Measurements from ENCODE around the gene PSMB10.
"Not testable (repeated sequence)": the region's sequence is repeated elsewhere in the genome, so short reads cannot be mapped to it uniquely, and the experiment has no call there.

PSMB10 gene

DNA sequence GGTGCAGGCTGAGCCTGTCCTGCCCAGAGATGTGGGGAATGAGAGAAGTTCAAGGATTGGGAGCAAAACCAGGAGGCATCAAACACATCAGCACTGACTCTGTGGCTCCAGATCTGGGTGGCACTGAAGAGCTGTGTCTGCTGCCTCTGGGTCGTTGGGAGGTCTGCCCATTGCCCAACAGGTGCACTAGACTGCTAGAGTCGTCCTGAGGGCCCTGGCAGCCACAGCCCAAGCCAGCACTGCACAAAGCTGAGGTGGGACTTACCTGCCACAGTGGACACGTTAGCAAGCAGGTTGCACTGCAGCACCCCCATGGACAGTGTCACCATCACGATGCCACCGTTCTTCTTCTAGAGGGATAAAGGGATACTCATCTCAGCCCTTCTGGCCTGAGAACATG, 40.4 kb upstream of the PSMB10 start:
- H3K36me3 ChIP-seq (ENCODE audit: control insufficient read depth, insufficient read depth, low read length) = no peaks in the 10 kb centered on the region
- no peak overlapping the region for H3K4me2 ChIP-seq (ENCODE audit: low read length)
- no peak overlapping the region for H2AFZ ChIP-seq
- H3K4me1 ChIP-seq = no peaks in the 10 kb centered on the region
- H3K27me3 ChIP-seq (ENCODE audit: control insufficient read depth, insufficient read depth, low read length) = no peaks in the 10 kb centered on the region
- H3K9ac ChIP-seq = no peak overlapping the region
- H3K9me3 ChIP-seq (ENCODE audit: control insufficient read depth, low read length) = no peaks in the 10 kb centered on the region
- TF ChIP-seq, protein P1, sequence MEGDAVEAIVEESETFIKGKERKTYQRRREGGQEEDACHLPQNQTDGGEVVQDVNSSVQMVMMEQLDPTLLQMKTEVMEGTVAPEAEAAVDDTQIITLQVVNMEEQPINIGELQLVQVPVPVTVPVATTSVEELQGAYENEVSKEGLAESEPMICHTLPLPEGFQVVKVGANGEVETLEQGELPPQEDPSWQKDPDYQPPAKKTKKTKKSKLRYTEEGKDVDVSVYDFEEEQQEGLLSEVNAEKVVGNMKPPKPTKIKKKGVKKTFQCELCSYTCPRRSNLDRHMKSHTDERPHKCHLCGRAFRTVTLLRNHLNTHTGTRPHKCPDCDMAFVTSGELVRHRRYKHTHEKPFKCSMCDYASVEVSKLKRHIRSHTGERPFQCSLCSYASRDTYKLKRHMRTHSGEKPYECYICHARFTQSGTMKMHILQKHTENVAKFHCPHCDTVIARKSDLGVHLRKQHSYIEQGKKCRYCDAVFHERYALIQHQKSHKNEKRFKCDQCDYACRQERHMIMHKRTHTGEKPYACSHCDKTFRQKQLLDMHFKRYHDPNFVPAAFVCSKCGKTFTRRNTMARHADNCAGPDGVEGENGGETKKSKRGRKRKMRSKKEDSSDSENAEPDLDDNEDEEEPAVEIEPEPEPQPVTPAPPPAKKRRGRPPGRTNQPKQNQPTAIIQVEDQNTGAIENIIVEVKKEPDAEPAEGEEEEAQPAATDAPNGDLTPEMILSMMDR (IDR thresholded peaks at IDR 0.05) = no peak
- no peaks in the 10 kb centered on the region for H3K79me2 ChIP-seq
- H3K4me3 ChIP-seq (ENCODE audit: low read depth, low read length) = no peak overlapping the region
- H3K27ac ChIP-seq = no peak overlapping the region

DNA sequence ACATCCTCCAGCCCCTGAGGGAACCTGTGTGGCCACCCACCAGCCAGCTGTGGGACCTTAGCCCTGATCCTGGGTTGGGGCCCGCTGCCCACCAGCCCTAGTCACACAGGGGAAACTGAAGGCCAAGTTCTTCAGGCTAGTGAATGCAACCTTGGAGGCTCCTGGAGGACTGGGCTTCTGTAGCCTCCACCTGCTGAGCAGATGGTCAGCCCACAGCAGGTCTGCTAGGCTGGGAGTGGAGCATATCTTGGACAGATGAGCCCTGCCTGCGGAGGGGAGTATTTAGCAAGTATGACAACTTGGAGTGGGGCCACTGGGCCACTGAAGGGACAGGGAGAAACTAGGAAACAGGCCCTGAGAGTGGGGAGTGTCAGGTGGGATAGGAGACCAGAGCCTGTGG, 39.6 kb upstream of the PSMB10 start:
- no peaks in the 10 kb centered on the region for H3K27me3 ChIP-seq (ENCODE audit: control insufficient read depth, insufficient read depth, low read length)
- no peak overlapping the region for H3K27ac ChIP-seq
- H3K9me3 ChIP-seq (ENCODE audit: control insufficient read depth, low read length) = no peaks in the 10 kb centered on the region

DNA sequence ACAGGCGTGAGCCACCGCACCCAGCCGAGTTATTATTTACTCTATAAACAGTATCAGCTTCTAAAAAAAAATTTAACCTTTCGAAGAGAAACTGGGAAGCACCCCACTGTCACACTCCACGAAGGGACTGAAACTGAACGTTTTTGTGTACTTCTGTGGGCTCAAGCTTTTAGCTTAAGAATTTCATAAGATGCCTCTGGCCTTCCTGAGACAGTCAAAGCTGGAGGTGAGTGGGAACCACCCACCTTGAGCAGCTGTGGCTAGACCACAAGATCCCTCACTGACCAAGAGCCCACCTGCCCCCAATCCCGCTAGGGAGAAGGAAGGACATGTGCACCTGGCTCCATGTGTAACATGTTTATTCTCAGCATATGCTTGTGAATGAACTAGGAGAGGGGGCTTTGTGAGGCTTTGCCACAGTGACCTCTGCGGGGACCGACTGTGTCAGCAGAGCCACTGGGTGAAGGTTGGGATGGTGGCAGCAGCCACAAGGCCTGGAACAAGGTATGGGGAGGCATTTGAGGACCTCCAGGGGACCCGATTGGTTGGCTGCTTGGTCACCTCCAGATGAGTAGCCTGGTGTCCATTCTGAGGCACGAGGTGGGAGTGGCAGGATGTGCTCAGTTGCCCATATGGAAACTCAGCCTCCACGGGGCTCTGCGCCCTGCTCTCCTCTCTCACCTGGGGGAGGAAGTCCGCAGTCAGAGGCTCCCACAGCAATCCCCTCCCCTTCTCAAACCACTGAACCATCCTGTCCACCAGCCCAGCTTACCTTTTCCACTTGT, 38.9 kb upstream of the PSMB10 start:
- Histone ChIP-seq H3K27me3 (ENCODE audit: control insufficient read depth, insufficient read depth, low read length) (no peaks in the 10 kb centered on the region), H3K36me3 (ENCODE audit: control insufficient read depth, insufficient read depth, low read length) (no peaks in the 10 kb centered on the region), H3K9ac (no peak overlapping the region), H3K4me3 (ENCODE audit: low read depth, low read length) (no peak overlapping the region), H3K4me2 (ENCODE audit: low read length) (no peak overlapping the region), H3K27ac (no peak overlapping the region), H3K9me3 (ENCODE audit: control insufficient read depth, low read length) (no peaks in the 10 kb centered on the region), H3K4me1 (no peaks in the 10 kb centered on the region), H3K79me2 (no peaks in the 10 kb centered on the region), H2AFZ (no peak overlapping the region)
- TF ChIP-seq, protein P1 (IDR thresholded peaks at IDR 0.05) = no peak

More for the DNA sequence above, 39.6 kb upstream of the PSMB10 start:
- no peaks in the 10 kb centered on the region for H3K36me3 ChIP-seq (ENCODE audit: control insufficient read depth, insufficient read depth, low read length)
- TF ChIP-seq, protein P1 (IDR thresholded peaks at IDR 0.05) = no peak
- H3K9ac ChIP-seq = no peak overlapping the region
- no peak overlapping the region for H3K4me3 ChIP-seq (ENCODE audit: low read depth, low read length)
- H3K4me2 ChIP-seq (ENCODE audit: low read length) = no peak overlapping the region
- H3K79me2 ChIP-seq = no peaks in the 10 kb centered on the region
- H2AFZ ChIP-seq = no peak overlapping the region
- no peaks in the 10 kb centered on the region for H3K4me1 ChIP-seq

DNA sequence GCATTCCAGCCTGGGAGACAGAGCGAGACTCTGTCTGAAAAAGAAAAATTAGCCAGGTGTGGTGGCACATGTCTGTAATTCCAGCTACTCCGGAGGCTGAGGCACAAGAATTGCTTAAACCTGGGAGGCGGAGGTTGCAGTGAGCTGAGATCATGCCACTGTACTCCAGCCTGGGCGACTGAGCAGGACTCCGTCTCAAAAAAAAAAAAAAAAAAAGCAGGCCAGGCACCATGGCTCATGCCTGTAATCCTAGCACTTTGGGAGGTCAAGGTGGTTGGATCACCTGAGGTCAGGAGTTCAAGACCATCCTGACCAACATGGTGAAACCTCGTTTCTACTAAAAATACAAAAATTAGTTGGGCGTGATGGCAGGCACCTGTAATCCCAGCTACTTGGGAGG, 35.6 kb upstream of the PSMB10 start:
- not testable (repeated sequence) for H3K9me3 ChIP-seq (ENCODE audit: control insufficient read depth, low read length); H3K27me3 ChIP-seq (ENCODE audit: control insufficient read depth, insufficient read depth, low read length); H3K4me1 ChIP-seq; H3K9ac ChIP-seq; H3K4me3 ChIP-seq (ENCODE audit: low read depth, low read length); H3K4me2 ChIP-seq (ENCODE audit: low read length); H3K36me3 ChIP-seq (ENCODE audit: control insufficient read depth, insufficient read depth, low read length); H3K27ac ChIP-seq; H2AFZ ChIP-seq; H3K79me2 ChIP-seq

DNA sequence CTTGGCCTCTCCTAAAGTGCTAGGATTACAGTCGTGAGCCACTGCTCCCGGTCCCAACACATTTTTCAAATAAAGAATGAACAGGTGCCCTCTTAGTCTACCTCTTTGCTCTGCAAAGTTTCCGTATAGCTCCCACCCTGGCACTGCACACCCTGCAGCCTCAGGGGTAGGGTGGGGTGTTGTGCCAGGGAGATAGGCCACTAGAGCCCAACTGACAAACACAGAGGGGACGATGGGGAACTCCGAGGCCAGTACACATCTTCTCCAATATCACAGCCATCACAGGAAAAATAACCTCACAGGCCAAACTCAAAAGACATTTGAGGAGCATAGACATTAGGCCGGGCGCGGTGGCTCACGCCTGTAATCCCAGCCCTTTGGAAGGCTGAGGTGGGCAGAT, 34.5 kb upstream of the PSMB10 start:
- H3K4me2 ChIP-seq (ENCODE audit: low read length) = no peak overlapping the region
- H3K27ac ChIP-seq = no peak overlapping the region
- no peaks in the 10 kb centered on the region for H3K27me3 ChIP-seq (ENCODE audit: control insufficient read depth, insufficient read depth, low read length)
- H3K4me1 ChIP-seq = peaks cover 11% of the 10 kb centered on the region
- no peaks in the 10 kb centered on the region for H3K9me3 ChIP-seq (ENCODE audit: control insufficient read depth, low read length)
- H3K79me2 ChIP-seq = no peaks in the 10 kb centered on the region
- TF ChIP-seq, protein P1 (IDR thresholded peaks at IDR 0.05) = no peak
- H3K4me3 ChIP-seq (ENCODE audit: low read depth, low read length) = no peak overlapping the region
- no peak overlapping the region for H3K9ac ChIP-seq
- H3K36me3 ChIP-seq (ENCODE audit: control insufficient read depth, insufficient read depth, low read length) = no peaks in the 10 kb centered on the region
- H2AFZ ChIP-seq = no peak overlapping the region
